CD14-positive monocyte (primary cell): Measurements from ENCODE around the gene STPG2. TPM values are rescaled to one million over a fixed set of nuclear protein-coding genes. Genes with fewer than 3 reads are reported as not detected.

Experiments
- DNase-seq, 3 donors: peaks; one replicate each; pipeline ENCODE4 v3.0.0-alpha.2; 2011 to 2022
- H2AFZ ChIP-seq: 2 replicates; pipeline ENCODE4 v1.6.0; 2012; ENCODE audit warnings: mild to moderate bottlenecking, low read depth, low read length, inconsistent platforms; ENCODE audit not compliant: insufficient read depth, poor library complexity, severe bottlenecking
- H3K27ac ChIP-seq, 2 donors: 1 replicate in 1 of 2; 2 replicates in 1 of 2; pipeline ENCODE4 v1.5.1; 2012 to 2013; ENCODE audit warnings: low read length in 2 of 2, control low read depth in 1 of 2, inconsistent platforms in 1 of 2, low read depth in 1 of 2, mild to moderate bottlenecking in 1 of 2
- H3K27me3 ChIP-seq, 2 donors: one replicate each; pipeline versions ENCODE4 v1.6.0 to v1.6.1; 2011 to 2013; ENCODE audit warnings: low read length in 2 of 2; ENCODE audit not compliant: control insufficient read depth in 2 of 2, insufficient read depth in 2 of 2
- H3K36me3 ChIP-seq, 2 donors: replicated peaks in 1 of 2; 1 replicate in 1 of 2; 2 replicates in 1 of 2; pipeline versions ENCODE4 v1.5.1 to v1.6.1; 2012 to 2013; ENCODE audit warnings: low read length in 2 of 2, control low read depth in 1 of 2, inconsistent platforms in 1 of 2, mild to moderate bottlenecking in 1 of 2; ENCODE audit not compliant: insufficient read depth in 2 of 2, control insufficient read depth in 1 of 2
- H3K4me1 ChIP-seq, 2 donors: 1 replicate in 1 of 2; 2 replicates in 1 of 2; pipeline versions ENCODE4 v1.5.1 to v1.6.1; 2012 to 2013; ENCODE audit warnings: low read length in 2 of 2, control low read depth in 1 of 2, inconsistent platforms in 1 of 2, mild to moderate bottlenecking in 1 of 2, moderate library complexity in 1 of 2; ENCODE audit not compliant: insufficient read depth in 2 of 2, control insufficient read depth in 1 of 2
- H3K4me2 ChIP-seq: replicated peaks from 2 replicates; pipeline ENCODE3; 2012; ENCODE audit warnings: low read length, moderate library complexity, mild to moderate bottlenecking; ENCODE audit not compliant: poor library complexity, severe bottlenecking; ENCODE audit errors: extremely low read depth
- H3K4me3 ChIP-seq, 3 experiments: fragments of 200-600 bp in 1 of 3; sonication (generic) in 1 of 3; replicated peaks in 1 of 3; 1 replicate in 2 of 3; 2 replicates in 1 of 3; pipeline ENCODE4 v1.5.1; 2011 to 2013; ENCODE audit warnings: low read length in 3 of 3, mild to moderate bottlenecking in 3 of 3, control low read depth in 2 of 3, low read depth in 2 of 3, inconsistent platforms in 1 of 3, moderate library complexity in 1 of 3
- H3K79me2 ChIP-seq: 2 replicates; pipeline ENCODE4 v1.6.0; 2012; ENCODE audit warnings: mild to moderate bottlenecking, control low read depth, inconsistent platforms, low read length, moderate library complexity; ENCODE audit not compliant: insufficient read depth
- H3K9ac ChIP-seq: 2 replicates; pipeline ENCODE4 v1.6.0; 2017; ENCODE audit warnings: low read length, mild to moderate bottlenecking; ENCODE audit not compliant: insufficient read depth, poor library complexity, severe bottlenecking
- H3K9me3 ChIP-seq, 2 donors: replicated peaks in 1 of 2; 1 replicate in 1 of 2; 2 replicates in 1 of 2; pipeline versions ENCODE4 v1.5.1 to v1.6.1; 2012 to 2013; ENCODE audit warnings: low read length in 2 of 2, control low read depth in 1 of 2; ENCODE audit not compliant: control insufficient read depth in 1 of 2, insufficient read depth in 1 of 2
- H4K20me1 ChIP-seq: 2 replicates; pipeline ENCODE4 v1.6.0; 2012; ENCODE audit warnings: mild to moderate bottlenecking, low read length, control low read depth, moderate library complexity; ENCODE audit not compliant: insufficient read depth
- H3K27ac Mint-ChIP-seq, 7 donors: one replicate each; pipeline ENCODE4 v1.8.0; 2020; ENCODE audit warnings: mild to moderate bottlenecking in 7 of 7, mixed read lengths in 7 of 7, moderate library complexity in 6 of 7, inconsistent platforms in 2 of 7
- H3K27me3 Mint-ChIP-seq, 3 donors: one replicate each; pipeline ENCODE4 v1.8.0; 2021 to 2022; ENCODE audit warnings: low read depth in 3 of 3, mild to moderate bottlenecking in 3 of 3, mixed read lengths in 3 of 3, moderate library complexity in 3 of 3, inconsistent platforms in 1 of 3
- H3K36me3 Mint-ChIP-seq, 2 donors: one replicate each; pipeline ENCODE4 v1.8.0; 2020; ENCODE audit warnings: mixed read lengths in 2 of 2, inconsistent platforms in 1 of 2, mild to moderate bottlenecking in 1 of 2
- H3K4me1 Mint-ChIP-seq: one replicate; pipeline ENCODE4 v1.8.0; 2020; ENCODE audit warnings: mild to moderate bottlenecking, mixed read lengths
- H3K4me3 Mint-ChIP-seq, 2 donors: one replicate each; pipeline ENCODE4 v1.8.0; 2020; ENCODE audit warnings: mild to moderate bottlenecking in 2 of 2, mixed read lengths in 2 of 2, moderate library complexity in 1 of 2
- H3K9me3 Mint-ChIP-seq, 7 donors: one replicate each; pipeline ENCODE4 v1.8.0; 2020 to 2022; ENCODE audit warnings: mixed read lengths in 7 of 7, mild to moderate bottlenecking in 6 of 7, moderate library complexity in 6 of 7, inconsistent platforms in 2 of 7
- WGBS: methylation state at CpG from one replicate; pipeline ENCODE4 v1.1.5; 2013; ENCODE audit warnings: missing lambda C conversion rate; ENCODE audit not compliant: insufficient coverage; 5-methylcytosine and 5-hydroxymethylcytosine counted together
- intact Hi-C, 2 donors: fragments of 100-400 bp; cut with micrococcal nuclease; formaldehyde crosslinking; loops; one replicate each; pipeline versions ENCODE4 v1.15.0 to v1.15.1; 2023
- polyA plus RNA-seq, 3 donors: library from polyadenylated mRNA; depleted of rRNA in 1 of 3; unstranded in 2 of 3; stranded (reverse) in 1 of 3; fragments of 300-500 nt in 2 of 3; fragments of >200 nt in 1 of 3; fragmentation: Illumina TruSeq in 2 of 3; gene quantifications; 1 replicate in 2 of 3; 2 replicates in 1 of 3; pipeline ENCODE4 v1.2.3, GENCODE V29; 2012 to 2021
- TF ChIP-seq, protein P1 (sequence below): fragments of 200-600 bp; IDR thresholded peaks from one replicate; pipeline ENCODE4 v1.8.0; 2022; ENCODE audit warnings: antibody characterized with exemption, mild to moderate bottlenecking

The STPG2 gene
- polyA plus RNA-seq, 3 donors: 0.04 TPM; not detected in 2

DNA sequence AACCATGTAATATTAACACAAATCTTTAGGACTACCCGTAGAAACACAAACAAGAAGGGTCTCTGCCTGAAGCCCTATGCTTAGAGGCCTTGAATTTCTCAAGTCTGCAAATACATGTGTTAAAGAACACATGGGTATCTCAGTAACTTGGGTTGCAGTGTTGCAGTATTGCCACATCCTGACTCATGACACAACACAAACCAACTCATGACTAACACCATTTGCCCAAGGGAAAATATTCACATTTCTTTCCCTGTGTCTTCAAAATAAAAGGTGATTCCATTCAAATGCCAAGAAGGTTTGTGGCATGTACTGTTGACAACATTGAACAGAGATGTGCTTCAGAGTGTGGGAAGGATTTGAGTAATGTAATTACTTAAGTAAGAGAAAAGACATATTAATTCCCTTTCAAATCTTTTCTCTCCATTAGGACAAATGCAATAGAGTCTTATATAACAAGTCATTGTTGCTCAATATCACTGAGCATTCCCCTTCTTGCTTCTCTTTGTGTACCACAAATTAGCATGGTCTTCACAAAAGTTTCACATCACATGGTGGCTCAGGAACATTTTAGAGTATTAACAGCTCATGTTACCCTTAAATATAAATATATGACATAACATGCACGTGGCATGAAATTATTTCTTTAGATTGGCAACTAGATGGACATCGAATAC, 487.1 kb downstream of the STPG2 start:
- no peaks in the 10 kb centered on the region for H3K79me2 ChIP-seq
- no peaks in the 10 kb centered on the region for H3K36me3 Mint-ChIP-seq
- H2AFZ ChIP-seq: no peak overlapping the region
- no peak overlapping the region for H3K27ac ChIP-seq
- H3K4me3 ChIP-seq: no peak overlapping the region
- H3K4me3 Mint-ChIP-seq: no peak overlapping the region
- H3K9me3 ChIP-seq: peaks cover 3 to 8% of the 10 kb centered on the region in 2 donors
- H3K36me3 ChIP-seq: no peaks in the 10 kb centered on the region
- no peak overlapping the region for H3K4me2 ChIP-seq
- H3K4me1 Mint-ChIP-seq: no peaks in the 10 kb centered on the region
- no peaks in the 10 kb centered on the region for H3K4me1 ChIP-seq
- TF ChIP-seq, protein P1, sequence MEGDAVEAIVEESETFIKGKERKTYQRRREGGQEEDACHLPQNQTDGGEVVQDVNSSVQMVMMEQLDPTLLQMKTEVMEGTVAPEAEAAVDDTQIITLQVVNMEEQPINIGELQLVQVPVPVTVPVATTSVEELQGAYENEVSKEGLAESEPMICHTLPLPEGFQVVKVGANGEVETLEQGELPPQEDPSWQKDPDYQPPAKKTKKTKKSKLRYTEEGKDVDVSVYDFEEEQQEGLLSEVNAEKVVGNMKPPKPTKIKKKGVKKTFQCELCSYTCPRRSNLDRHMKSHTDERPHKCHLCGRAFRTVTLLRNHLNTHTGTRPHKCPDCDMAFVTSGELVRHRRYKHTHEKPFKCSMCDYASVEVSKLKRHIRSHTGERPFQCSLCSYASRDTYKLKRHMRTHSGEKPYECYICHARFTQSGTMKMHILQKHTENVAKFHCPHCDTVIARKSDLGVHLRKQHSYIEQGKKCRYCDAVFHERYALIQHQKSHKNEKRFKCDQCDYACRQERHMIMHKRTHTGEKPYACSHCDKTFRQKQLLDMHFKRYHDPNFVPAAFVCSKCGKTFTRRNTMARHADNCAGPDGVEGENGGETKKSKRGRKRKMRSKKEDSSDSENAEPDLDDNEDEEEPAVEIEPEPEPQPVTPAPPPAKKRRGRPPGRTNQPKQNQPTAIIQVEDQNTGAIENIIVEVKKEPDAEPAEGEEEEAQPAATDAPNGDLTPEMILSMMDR: no peak
- H4K20me1 ChIP-seq: no peaks in the 10 kb centered on the region
- whole genome bisulfite sequencing: no CpG with 5 or more reads among the region's 3 CpGs
- H3K9me3 Mint-ChIP-seq: peaks cover 0 to 9% (median 4%) of the 10 kb centered on the region in 7 donors
- intact Hi-C loops: no loop called here
- H3K27me3 ChIP-seq: no peaks in the 10 kb centered on the region
- no peak overlapping the region for H3K27ac Mint-ChIP-seq
- H3K9ac ChIP-seq: no peak overlapping the region
- DNase-seq: no peak
- no peaks in the 10 kb centered on the region for H3K27me3 Mint-ChIP-seq

DNA sequence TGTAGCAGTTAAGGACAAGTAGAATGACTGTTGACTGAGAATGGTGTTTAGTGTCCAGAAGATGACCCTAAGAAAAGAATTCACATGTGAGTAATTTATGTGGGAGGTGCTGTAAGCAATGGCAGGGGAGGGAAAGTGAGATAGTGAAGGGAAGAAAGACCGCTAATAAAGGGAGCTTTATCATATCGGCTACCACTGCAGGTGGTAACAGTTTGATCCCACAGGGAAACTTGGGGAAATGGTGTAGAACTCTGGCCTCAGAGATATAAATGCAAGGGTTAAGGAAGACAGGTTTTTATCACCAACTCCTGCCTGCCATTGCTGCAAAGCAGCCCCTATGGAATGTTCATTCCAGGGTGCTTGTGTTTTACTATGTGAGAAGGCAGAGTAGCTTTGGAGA, 489.6 kb downstream of the STPG2 start:
- H4K20me1 ChIP-seq: no peaks in the 10 kb centered on the region
- H3K4me1 ChIP-seq: no peaks in the 10 kb centered on the region
- Mint-ChIP-seq H3K27ac (no peak overlapping the region), H3K36me3 (no peaks in the 10 kb centered on the region), H3K9me3 (peaks cover 0 to 8% (median 4%) of the 10 kb centered on the region in 7 donors), H3K4me1 (no peaks in the 10 kb centered on the region), H3K4me3 (no peak overlapping the region), H3K27me3 (no peaks in the 10 kb centered on the region)
- DNase-seq: no peak
- 91% methylated on average over 2 of the region's 2 CpGs for WGBS
- peaks cover 0 to 10% of the 10 kb centered on the region in 2 donors for H3K9me3 ChIP-seq
- no peak overlapping the region for H2AFZ ChIP-seq
- no peak overlapping the region for H3K4me2 ChIP-seq
- no peak overlapping the region for H3K27ac ChIP-seq
- TF ChIP-seq, protein P1: no peak
- H3K79me2 ChIP-seq: no peaks in the 10 kb centered on the region
- no peak overlapping the region for H3K9ac ChIP-seq
- intact Hi-C loops: no loop called here
- H3K4me3 ChIP-seq: no peak overlapping the region
- no peaks in the 10 kb centered on the region for H3K36me3 ChIP-seq
- H3K27me3 ChIP-seq: no peaks in the 10 kb centered on the region
